ENCODE measurements around the gene KIF26A. TPM values are rescaled to one million over a fixed set of nuclear protein-coding genes. Genes with fewer than 3 reads are reported as not detected.

The KIF26A gene
- total and polyA plus RNA-seq, 2 donors from 2014 or later = 2.3 to 12.3 TPM

DNA sequence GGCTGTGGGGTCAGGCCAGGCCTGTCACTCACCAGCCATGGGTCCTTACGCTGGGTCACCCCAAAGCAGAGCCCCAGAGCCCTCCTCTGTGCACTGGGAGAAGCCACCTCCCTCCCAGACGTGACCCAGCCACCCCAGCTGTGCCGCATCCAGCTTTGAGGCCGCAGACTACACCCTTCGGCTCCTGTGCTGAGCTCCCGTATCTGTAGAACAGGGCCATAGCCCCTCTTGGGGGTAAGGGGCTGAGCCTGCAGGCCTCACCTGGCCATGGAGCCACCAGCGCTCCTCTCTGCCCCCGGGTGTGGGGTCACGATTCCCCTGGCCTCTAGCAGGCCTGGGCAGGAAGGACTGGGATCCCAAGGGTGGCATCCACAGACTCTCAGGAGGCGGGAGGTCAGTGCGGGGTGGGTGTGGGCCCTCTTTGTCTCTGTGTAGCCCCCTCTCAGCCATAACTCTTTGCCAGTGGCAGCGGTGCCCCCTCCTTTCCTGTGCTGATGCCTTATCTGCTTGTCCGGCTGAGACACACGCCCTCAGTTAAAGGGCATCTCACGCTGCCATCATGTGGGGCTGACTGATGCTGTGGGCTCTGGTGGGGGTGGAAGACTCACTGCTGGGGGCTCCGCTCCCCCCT is 36.6 kb upstream of the KIF26A start:
- no peaks in the 10 kb centered on the region for H3K9me3 ChIP-seq (ENCODE audit: control insufficient read depth in 2 of 3, insufficient read depth in 1 of 3, low read length in 3 of 3)
- TF ChIP-seq, protein P1, sequence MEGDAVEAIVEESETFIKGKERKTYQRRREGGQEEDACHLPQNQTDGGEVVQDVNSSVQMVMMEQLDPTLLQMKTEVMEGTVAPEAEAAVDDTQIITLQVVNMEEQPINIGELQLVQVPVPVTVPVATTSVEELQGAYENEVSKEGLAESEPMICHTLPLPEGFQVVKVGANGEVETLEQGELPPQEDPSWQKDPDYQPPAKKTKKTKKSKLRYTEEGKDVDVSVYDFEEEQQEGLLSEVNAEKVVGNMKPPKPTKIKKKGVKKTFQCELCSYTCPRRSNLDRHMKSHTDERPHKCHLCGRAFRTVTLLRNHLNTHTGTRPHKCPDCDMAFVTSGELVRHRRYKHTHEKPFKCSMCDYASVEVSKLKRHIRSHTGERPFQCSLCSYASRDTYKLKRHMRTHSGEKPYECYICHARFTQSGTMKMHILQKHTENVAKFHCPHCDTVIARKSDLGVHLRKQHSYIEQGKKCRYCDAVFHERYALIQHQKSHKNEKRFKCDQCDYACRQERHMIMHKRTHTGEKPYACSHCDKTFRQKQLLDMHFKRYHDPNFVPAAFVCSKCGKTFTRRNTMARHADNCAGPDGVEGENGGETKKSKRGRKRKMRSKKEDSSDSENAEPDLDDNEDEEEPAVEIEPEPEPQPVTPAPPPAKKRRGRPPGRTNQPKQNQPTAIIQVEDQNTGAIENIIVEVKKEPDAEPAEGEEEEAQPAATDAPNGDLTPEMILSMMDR (IDR thresholded peaks at IDR 0.05; ENCODE audit: borderline replicate concordance, extremely low read depth, insufficient read depth) = no peak
- FAIRE-seq = no peak
- H3K4me3 ChIP-seq (ENCODE audit: low read length in 3 of 3) = no peak overlapping the region
- H3K36me3 ChIP-seq (ENCODE audit: control insufficient read depth in 2 of 3, insufficient read depth in 3 of 3, low read length in 3 of 3) = no peaks in the 10 kb centered on the region
- no peaks in the 10 kb centered on the region for H3K4me1 ChIP-seq (ENCODE audit: control insufficient read depth in 2 of 3, insufficient read depth in 2 of 3, low read depth in 1 of 3, low read length in 3 of 3)
- DNase-seq = peak in 2 of 5 donors; percentile 37 to 53
- no peak overlapping the region for H3K27ac ChIP-seq (ENCODE audit: low read depth in 2 of 2, low read length in 2 of 2)
- intact Hi-C loops (cut with DNase I) = no loop called here
- no peak overlapping the region for H3K9ac ChIP-seq (ENCODE audit: low read length in 3 of 3)
- H3K27me3 ChIP-seq (ENCODE audit: control insufficient read depth, insufficient read depth, low read length) = no peaks in the 10 kb centered on the region

DNA sequence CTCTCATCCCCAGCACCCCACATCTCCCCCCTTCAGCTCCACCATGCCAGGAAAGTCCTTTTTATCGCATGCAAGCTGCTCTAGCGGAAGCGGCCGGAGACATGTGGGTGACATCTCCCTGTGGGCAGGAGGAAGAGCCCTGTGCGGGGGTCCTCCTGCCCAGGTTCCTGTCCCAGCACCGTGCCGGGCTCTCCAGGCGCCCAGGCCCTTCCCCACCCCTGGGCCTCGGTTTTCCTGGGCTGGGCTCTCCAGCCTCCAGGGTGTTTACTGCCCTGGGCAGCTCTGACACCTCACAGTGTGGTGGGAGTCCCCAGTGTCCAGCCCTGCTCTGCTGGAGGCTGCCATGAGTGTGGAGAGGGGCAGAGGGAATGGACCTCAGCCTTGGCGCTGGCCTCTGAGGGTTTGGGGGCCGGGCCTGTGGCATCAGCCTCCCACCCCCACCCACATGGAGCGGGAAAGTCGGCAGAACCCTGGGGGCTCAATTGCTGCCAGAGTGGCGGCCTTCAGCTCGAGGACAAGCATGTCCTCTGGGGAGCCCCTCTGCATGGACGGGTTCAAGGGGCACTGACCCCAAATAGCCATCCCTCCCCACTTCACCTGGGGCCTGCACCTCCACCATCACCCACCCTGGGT is 36.0 kb upstream of the KIF26A start:
- no peak for FAIRE-seq
- intact Hi-C loops (cut with DNase I) = no loop called here
- Histone ChIP-seq H3K36me3 (ENCODE audit: control insufficient read depth in 2 of 3, insufficient read depth in 3 of 3, low read length in 3 of 3) (no peaks in the 10 kb centered on the region), H3K4me1 (ENCODE audit: control insufficient read depth in 2 of 3, insufficient read depth in 2 of 3, low read depth in 1 of 3, low read length in 3 of 3) (no peaks in the 10 kb centered on the region), H3K9ac (ENCODE audit: low read length in 3 of 3) (no peak overlapping the region), H3K9me3 (ENCODE audit: control insufficient read depth in 2 of 3, insufficient read depth in 1 of 3, low read length in 3 of 3) (no peaks in the 10 kb centered on the region), H3K4me3 (ENCODE audit: low read length in 3 of 3) (no peak overlapping the region), H3K27ac (ENCODE audit: low read depth in 2 of 2, low read length in 2 of 2) (no peak overlapping the region), H3K27me3 (ENCODE audit: control insufficient read depth, insufficient read depth, low read length) (no peaks in the 10 kb centered on the region)
- TF ChIP-seq, protein P1 (IDR thresholded peaks at IDR 0.05; ENCODE audit: borderline replicate concordance, extremely low read depth, insufficient read depth) = no peak
- peak in 2 of 5 donors; percentile 34 to 64 for DNase-seq

DNA sequence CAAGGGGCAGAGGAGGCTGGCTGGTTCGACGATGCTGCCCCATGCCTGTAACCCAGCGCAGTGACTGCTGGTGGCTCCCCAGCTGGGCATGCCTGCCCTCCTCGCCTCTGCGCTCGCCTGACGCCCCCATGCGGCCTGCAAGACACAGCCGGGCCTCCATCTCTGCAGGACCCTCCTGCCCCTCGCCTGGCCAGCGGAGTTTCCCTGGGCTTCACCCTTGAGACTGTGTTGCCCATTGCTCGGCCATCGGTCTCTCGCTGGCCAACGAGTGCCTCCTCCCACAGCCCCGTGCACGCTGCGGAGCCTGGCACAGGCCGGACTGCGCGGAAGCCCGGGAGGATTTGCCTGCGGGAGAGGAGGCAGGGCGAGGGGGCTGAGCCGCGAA is 35.3 kb upstream of the KIF26A start:
- H3K27ac ChIP-seq (ENCODE audit: low read depth in 2 of 2, low read length in 2 of 2) = no peak overlapping the region
- no peaks in the 10 kb centered on the region for H3K4me1 ChIP-seq (ENCODE audit: control insufficient read depth in 2 of 3, insufficient read depth in 2 of 3, low read depth in 1 of 3, low read length in 3 of 3)
- no peaks in the 10 kb centered on the region for H3K9me3 ChIP-seq (ENCODE audit: control insufficient read depth in 2 of 3, insufficient read depth in 1 of 3, low read length in 3 of 3)
- TF ChIP-seq, protein P1 (IDR thresholded peaks at IDR 0.05; ENCODE audit: borderline replicate concordance, extremely low read depth, insufficient read depth) = no peak
- FAIRE-seq = no peak
- H3K9ac ChIP-seq (ENCODE audit: low read length in 3 of 3) = no peak overlapping the region
- H3K4me3 ChIP-seq (ENCODE audit: low read length in 3 of 3) = no peak overlapping the region
- DNase-seq = peak in 2 of 5 donors; percentile 47 to 73
- intact Hi-C loops (cut with DNase I) = no loop called here
- H3K27me3 ChIP-seq (ENCODE audit: control insufficient read depth, insufficient read depth, low read length) = no peaks in the 10 kb centered on the region
- H3K36me3 ChIP-seq (ENCODE audit: control insufficient read depth in 2 of 3, insufficient read depth in 3 of 3, low read length in 3 of 3) = no peaks in the 10 kb centered on the region
